HepG2 (cell line): ENCODE data around the gene PPP1R7. TPM values are rescaled to one million over a fixed set of nuclear protein-coding genes. Genes with fewer than 3 reads are reported as not detected.

Experiments
- AHDC1 ChIP-seq: sonication (generic); formaldehyde crosslinking; IDR thresholded peaks from 2 replicates; pipeline ENCODE4 v1.5.1; 2020; ENCODE audit warnings: mild to moderate bottlenecking, missing genetic modification reagents, borderline replicate concordance
- CAMTA2 ChIP-seq: sonication (generic); formaldehyde crosslinking; IDR thresholded peaks from 2 replicates; pipeline ENCODE4 v1.4.0; 2020; ENCODE audit warnings: mild to moderate bottlenecking, missing genetic modification reagents, borderline replicate concordance
- CENPX ChIP-seq: sonication (generic); formaldehyde crosslinking; IDR thresholded peaks from 2 replicates; pipeline ENCODE4 v1.9.0; 2021; ENCODE audit warnings: mild to moderate bottlenecking, missing genetic modification reagents, moderate library complexity
- FOXC1 ChIP-seq: sonication (generic); formaldehyde crosslinking; IDR thresholded peaks from 2 replicates; pipeline ENCODE4 v1.8.0; 2022; ENCODE audit warnings: mild to moderate bottlenecking, missing genetic modification reagents, borderline replicate concordance
- NR2C2 ChIP-seq: sonication (generic); formaldehyde crosslinking; IDR thresholded peaks from 2 replicates; pipeline ENCODE4 v1.4.0; 2020; ENCODE audit warnings: missing genetic modification reagents, mild to moderate bottlenecking, moderate library complexity, borderline replicate concordance
- TFAP4 ChIP-seq: sonication (generic); IDR thresholded peaks from 2 replicates; pipeline ENCODE4 v1.6.1; 2016; ENCODE audit warnings: low read depth, borderline replicate concordance
- TOPORS ChIP-seq: sonication (generic); formaldehyde crosslinking; IDR thresholded peaks from 2 replicates; pipeline ENCODE4 v1.8.0; 2023; ENCODE audit warnings: mild to moderate bottlenecking, missing genetic modification reagents
- ZNF10 ChIP-seq: sonication (generic); formaldehyde crosslinking; IDR thresholded peaks from 2 replicates; pipeline ENCODE4 v1.4.0; 2020; ENCODE audit warnings: mild to moderate bottlenecking, low read depth, missing genetic modification reagents, borderline replicate concordance
- ZNF18 ChIP-seq: sonication (generic); formaldehyde crosslinking; IDR thresholded peaks from 2 replicates; pipeline ENCODE4 v1.8.0; 2022; ENCODE audit warnings: mild to moderate bottlenecking, missing genetic modification reagents; ENCODE audit not compliant: insufficient replicate concordance
- ZNF460 ChIP-seq: sonication (generic); formaldehyde crosslinking; IDR thresholded peaks from 2 replicates; pipeline ENCODE4 v1.5.1; 2020; ENCODE audit warnings: missing genetic modification reagents, mild to moderate bottlenecking, borderline replicate concordance
- ZNF550 ChIP-seq: sonication (generic); formaldehyde crosslinking; IDR thresholded peaks from 2 replicates; pipeline ENCODE4 v1.4.0; 2020; ENCODE audit warnings: mild to moderate bottlenecking, missing genetic modification reagents, borderline replicate concordance
- ZNF749 ChIP-seq: sonication (generic); formaldehyde crosslinking; IDR thresholded peaks from 2 replicates; pipeline ENCODE4 v1.8.0; 2022; ENCODE audit warnings: mild to moderate bottlenecking, missing genetic modification reagents, moderate library complexity, borderline replicate concordance
- polyA plus RNA-seq, 8 experiments: library from polyadenylated mRNA; depleted of rRNA in 3 of 8; stranded (reverse) in 7 of 8; unstranded in 1 of 8; fragments of >200 nt; fragmentation: Illumina TruSeq in 4 of 8; extraction: Trizol in 4 of 8; gene quantifications; 2 replicates each; pipeline versions ENCODE4 v1.2.1 to v1.2.3, GENCODE V29; 2011 to 2016; ENCODE audit warnings: low read depth in 4 of 8, missing spikeins in 1 of 8, mixed read lengths in 1 of 8; ENCODE audit not compliant: insufficient read depth in 1 of 8
- total RNA-seq, 5 experiments: library from RNA; depleted of rRNA; stranded (reverse); fragments of >200 nt; fragmentation: Illumina TruSeq; extraction: Trizol; gene quantifications; 2 replicates each; pipeline ENCODE4 v1.2.3, GENCODE V29; 2016; ENCODE audit warnings: low read depth in 1 of 5
- TF ChIP-seq, protein P1 (sequence below), 2 experiments: sonication (generic) in 1 of 2; formaldehyde crosslinking in 1 of 2; IDR thresholded peaks; 2 replicates each; pipeline versions ENCODE4 v1.4.0 to v1.6.1; 2018 to 2020; ENCODE audit warnings: missing genetic modification reagents in 2 of 2, borderline replicate concordance in 1 of 2, low read depth in 1 of 2, mild to moderate bottlenecking in 1 of 2, missing biosample characterization in 1 of 2
- TF ChIP-seq, protein P2 (sequence below): IDR thresholded peaks from 2 replicates; pipeline ENCODE4 v1.6.1; 2016; ENCODE audit warnings: low read depth, control low read depth

The PPP1R7 gene
- total and polyA plus RNA-seq, 2 of the 13 experiments (the other 11 are each of a cell fraction or from before 2014, with no cell fraction given), result 33.3 to 67.9 TPM

DNA sequence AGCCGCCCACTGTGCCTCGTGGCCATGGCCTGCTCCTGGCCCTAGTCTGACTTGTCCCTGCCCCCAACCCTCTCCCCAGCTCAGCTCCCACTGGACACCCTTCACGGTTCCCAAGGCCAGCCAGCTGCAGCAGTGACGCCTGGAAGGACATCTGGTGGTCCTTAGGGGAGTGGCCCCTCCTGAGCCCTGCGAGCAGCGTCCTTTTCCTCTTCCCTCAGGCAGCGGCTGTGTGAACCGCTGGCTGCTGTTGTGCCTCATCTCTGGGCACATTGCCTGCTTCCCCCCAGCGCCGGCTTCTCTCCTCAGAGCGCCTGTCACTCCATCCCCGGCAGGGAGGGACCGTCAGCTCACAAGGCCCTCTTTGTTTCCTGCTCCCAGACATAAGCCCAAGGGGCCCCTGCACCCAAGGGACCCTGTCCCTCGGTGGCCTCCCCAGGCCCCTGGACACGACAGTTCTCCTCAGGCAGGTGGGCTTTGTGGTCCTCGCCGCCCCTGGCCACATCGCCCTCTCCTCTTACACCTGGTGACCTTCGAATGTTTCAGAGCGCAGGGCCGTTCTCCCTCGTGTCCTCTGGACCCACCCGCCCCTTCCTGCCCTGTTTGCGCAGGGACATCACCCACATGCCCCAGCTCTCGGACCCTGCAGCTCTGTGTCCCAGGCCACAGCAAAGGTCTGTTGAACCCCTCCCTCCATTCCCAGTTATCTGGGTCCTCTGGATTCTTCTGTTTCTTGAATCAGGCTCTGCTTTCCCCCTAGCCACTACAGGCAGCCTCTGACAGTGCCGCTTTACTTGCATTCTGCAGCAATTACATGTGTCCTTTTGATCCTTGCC lies 74.0 kb downstream of the PPP1R7 start (continued):
- peak; percentile 13; the same call in 1 of the 2 replicates for TF ChIP-seq AHDC1
- TF ChIP-seq TFAP4, result peak; percentile 43; the same call in 1 of the 2 replicates
- no peak for TF ChIP-seq ZNF18 (CRISPR knock-in tag)
- TF ChIP-seq CAMTA2 (CRISPR knock-in tag), result no peak
- no peak for TF ChIP-seq ZNF460 (CRISPR knock-in tag)
- TF ChIP-seq ZNF749, result no peak
- TF ChIP-seq, protein P1, sequence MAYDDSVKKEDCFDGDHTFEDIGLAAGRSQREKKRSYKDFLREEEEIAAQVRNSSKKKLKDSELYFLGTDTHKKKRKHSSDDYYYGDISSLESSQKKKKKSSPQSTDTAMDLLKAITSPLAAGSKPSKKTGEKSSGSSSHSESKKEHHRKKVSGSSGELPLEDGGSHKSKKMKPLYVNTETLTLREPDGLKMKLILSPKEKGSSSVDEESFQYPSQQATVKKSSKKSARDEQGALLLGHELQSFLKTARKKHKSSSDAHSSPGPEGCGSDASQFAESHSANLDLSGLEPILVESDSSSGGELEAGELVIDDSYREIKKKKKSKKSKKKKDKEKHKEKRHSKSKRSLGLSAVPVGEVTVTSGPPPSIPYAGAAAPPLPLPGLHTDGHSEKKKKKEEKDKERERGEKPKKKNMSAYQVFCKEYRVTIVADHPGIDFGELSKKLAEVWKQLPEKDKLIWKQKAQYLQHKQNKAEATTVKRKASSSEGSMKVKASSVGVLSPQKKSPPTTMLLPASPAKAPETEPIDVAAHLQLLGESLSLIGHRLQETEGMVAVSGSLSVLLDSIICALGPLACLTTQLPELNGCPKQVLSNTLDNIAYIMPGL (CRISPR knock-in tag; IDR thresholded peaks at IDR 0.05; ENCODE audit: borderline replicate concordance in 1 of 2, low read depth in 1 of 2), result peak in 1 of 2 experiments; percentile 14; a peak in 1 of 4 replicates
- TF ChIP-seq ZNF550 (CRISPR knock-in tag), result no peak
- TF ChIP-seq FOXC1 (CRISPR knock-in tag), result peak; percentile 32
- no peak for TF ChIP-seq ZNF10
- no peak for TF ChIP-seq CENPX (CRISPR knock-in tag)
- peak; percentile 68 for TF ChIP-seq NR2C2 (CRISPR knock-in tag)
- TF ChIP-seq TOPORS (CRISPR knock-in tag), result 0 out of 2 replicates have a peak, but pooled peaks have one; percentile 38
- TF ChIP-seq, protein P2, sequence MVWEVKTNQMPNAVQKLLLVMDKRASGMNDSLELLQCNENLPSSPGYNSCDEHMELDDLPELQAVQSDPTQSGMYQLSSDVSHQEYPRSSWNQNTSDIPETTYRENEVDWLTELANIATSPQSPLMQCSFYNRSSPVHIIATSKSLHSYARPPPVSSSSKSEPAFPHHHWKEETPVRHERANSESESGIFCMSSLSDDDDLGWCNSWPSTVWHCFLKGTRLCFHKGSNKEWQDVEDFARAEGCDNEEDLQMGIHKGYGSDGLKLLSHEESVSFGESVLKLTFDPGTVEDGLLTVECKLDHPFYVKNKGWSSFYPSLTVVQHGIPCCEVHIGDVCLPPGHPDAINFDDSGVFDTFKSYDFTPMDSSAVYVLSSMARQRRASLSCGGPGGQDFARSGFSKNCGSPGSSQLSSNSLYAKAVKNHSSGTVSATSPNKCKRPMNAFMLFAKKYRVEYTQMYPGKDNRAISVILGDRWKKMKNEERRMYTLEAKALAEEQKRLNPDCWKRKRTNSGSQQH, result no peak
